Keratinocyte (primary cell): ENCODE measurements around the gene COL13A1.

Source experiments
- CTCF ChIP-seq, 3 experiments: IDR thresholded peaks in 1 of 3; conservative IDR thresholded peaks in 1 of 3; optimal IDR thresholded peaks in 1 of 3; 2 replicates in 2 of 3; 3 replicates in 1 of 3; pipeline versions ENCODE3 to v1.5.1; 2011; ENCODE audit warnings: low read length in 3 of 3, mild to moderate bottlenecking in 3 of 3, moderate library complexity in 2 of 3, control low read depth in 1 of 3, inconsistent platforms in 1 of 3; ENCODE audit not compliant: insufficient read depth in 2 of 3; ENCODE audit errors: extremely low read depth in 1 of 3
- EZH2 ChIP-seq: IDR thresholded peaks from one replicate; pipeline ENCODE4 v1.6.1; 2012; ENCODE audit warnings: inconsistent platforms, mild to moderate bottlenecking, low read length, moderate library complexity

DNA sequence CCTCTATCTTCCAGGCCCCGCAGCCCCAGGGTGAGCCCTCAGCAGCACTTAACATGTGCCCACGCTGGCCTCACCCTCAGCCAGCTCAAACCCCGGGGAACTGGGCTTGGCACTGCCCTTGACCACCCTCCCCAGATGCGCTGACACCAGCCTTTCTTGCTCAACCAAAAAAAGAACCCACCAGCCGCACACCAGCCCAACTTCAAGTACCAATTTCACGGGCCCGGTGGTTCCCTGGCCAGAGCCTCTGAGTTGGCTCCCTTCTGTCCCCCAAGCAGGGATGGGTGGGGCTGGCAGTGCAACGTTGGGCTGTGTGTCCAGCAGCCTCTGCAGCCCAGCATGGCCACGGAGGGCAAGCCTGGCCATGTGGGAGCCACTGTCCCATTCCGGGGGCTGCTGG, 96.3 kb downstream of the COL13A1 start:
- TF ChIP-seq CTCF (optimal IDR thresholded peaks at IDR 0.05 in 1 of 3, IDR thresholded peaks at IDR 0.05 in 1 of 3, conservative IDR thresholded peaks at IDR 0.05 in 1 of 3; ENCODE audit: extremely low read depth in 1 of 3, insufficient read depth in 2 of 3, low read length in 3 of 3) = no peak
- TF ChIP-seq EZH2 = no peak
